Breast epithelium (tissue), 4 donors: Measurements from ENCODE around the gene NCKAP5L. TPM values are rescaled to one million over a fixed set of nuclear protein-coding genes. Genes with fewer than 3 reads are reported as not detected.

ENCODE experiments used
- DNase-seq, 2 donors: peaks; one replicate each; pipeline ENCODE4 v3.0.0-alpha.2; 2019; ENCODE audit warnings: low spot score in 2 of 2
- H3K27ac ChIP-seq, 2 donors: fragments of 200-600 bp; sonication (generic) in 1 of 2; one replicate each; pipeline ENCODE4 v1.5.1; 2016 to 2019; ENCODE audit warnings: mild to moderate bottlenecking in 1 of 2
- H3K27me3 ChIP-seq, 2 donors: fragments of 200-600 bp; sonication (generic) in 1 of 2; one replicate each; pipeline versions ENCODE4 v1.5.1 to v1.6.0; 2017 to 2019; ENCODE audit warnings: control low read depth in 1 of 2, mild to moderate bottlenecking in 1 of 2
- H3K36me3 ChIP-seq: fragments of 200-600 bp; one replicate; pipeline ENCODE4 v1.5.1; 2019
- H3K4me1 ChIP-seq, 2 donors: fragments of 200-600 bp; sonication (generic); one replicate each; pipeline ENCODE4 v1.5.1; 2016 to 2019; ENCODE audit warnings: control low read depth in 1 of 2
- H3K4me3 ChIP-seq, 3 donors: fragments of 200-600 bp; sonication (generic); 1 replicate in 2 of 3; 2 replicates in 1 of 3; pipeline ENCODE4 v1.5.1; 2016 to 2019; ENCODE audit warnings: mild to moderate bottlenecking in 3 of 3, moderate library complexity in 2 of 3
- H3K9me3 ChIP-seq, 2 donors: fragments of 200-600 bp; sonication (generic) in 1 of 2; one replicate each; pipeline ENCODE4 v1.5.1; 2016 to 2019; ENCODE audit warnings: control low read depth in 1 of 2
- CTCF ChIP-seq, 3 donors: fragments of 450-650 bp; IDR thresholded peaks; one replicate each; pipeline ENCODE4 v1.5.1; 2016 to 2017; ENCODE audit warnings: antibody characterized with exemption in 3 of 3, mild to moderate bottlenecking in 3 of 3, moderate library complexity in 3 of 3
- POLR2A ChIP-seq: fragments of 450-650 bp; IDR thresholded peaks from one replicate; pipeline ENCODE4 v1.6.1; 2016; ENCODE audit warnings: antibody characterized with exemption, mild to moderate bottlenecking, moderate library complexity
- POLR2AphosphoS5 ChIP-seq, 3 donors: sonication (generic); formaldehyde crosslinking; IDR thresholded peaks; one replicate each; pipeline ENCODE4 v1.6.1; 2017; ENCODE audit warnings: antibody characterized with exemption in 3 of 3
- intact Hi-C: fragments of 100-400 bp; cut with DNase I; formaldehyde crosslinking; loops from one replicate; pipeline ENCODE4 v1.15.1; 2023; ENCODE audit warnings: low total_unique reads
- total RNA-seq, 3 donors: library from RNA; depleted of rRNA; stranded (reverse); fragments of >200 nt; gene quantifications; one replicate each; pipeline ENCODE4 v1.1.0, GENCODE V29; 2016

The NCKAP5L gene
- total RNA-seq, 3 donors from 2014 or later = 11.4 to 15.8 (median 12.1) TPM

GRCh38 chr12:49803693-49804450, 24.3 kb downstream of the NCKAP5L start:
- TF ChIP-seq POLR2AphosphoS5 (IDR thresholded peaks at IDR 0.05) (no peak), POLR2A (no peak), CTCF (IDR thresholded peaks at IDR 0.05) (no peak)
- H3K9me3 ChIP-seq = no peaks in the 10 kb centered on the region
- no peak for DNase-seq
- no peak overlapping the region for H3K27ac ChIP-seq
- intact Hi-C loops = no loop called here
- H3K36me3 ChIP-seq = no peaks in the 10 kb centered on the region
- no peak overlapping the region for H3K4me3 ChIP-seq
- peaks cover 0 to under 1% of the 10 kb centered on the region in 2 donors for H3K4me1 ChIP-seq
- no peaks in the 10 kb centered on the region for H3K27me3 ChIP-seq

- intact Hi-C loops = no loop called here
- H3K4me3 ChIP-seq = no peak overlapping the region
- H3K4me1 ChIP-seq = no peaks in the 10 kb centered on the region
- no peak overlapping the region for H3K27ac ChIP-seq
- H3K9me3 ChIP-seq = no peaks in the 10 kb centered on the region
- no peaks in the 10 kb centered on the region for H3K27me3 ChIP-seq
- H3K36me3 ChIP-seq = peaks cover 5% of the 10 kb centered on the region
- TF ChIP-seq CTCF (IDR thresholded peaks at IDR 0.05) = no peak
- no peak for TF ChIP-seq POLR2AphosphoS5 (IDR thresholded peaks at IDR 0.05)
- TF ChIP-seq POLR2A = no peak
- DNase-seq = no peak
These were observed 26.8 kb downstream of the NCKAP5L start for GRCh38 chr12:49801141-49802063.

- TF ChIP-seq POLR2A = no peak
- no peak for TF ChIP-seq POLR2AphosphoS5 (IDR thresholded peaks at IDR 0.05)
- TF ChIP-seq CTCF (IDR thresholded peaks at IDR 0.05) = no peak
- intact Hi-C loops = no loop called here
- Histone ChIP-seq H3K4me1 (no peaks in the 10 kb centered on the region), H3K27me3 (no peaks in the 10 kb centered on the region), H3K9me3 (no peaks in the 10 kb centered on the region), H3K27ac (no peak overlapping the region), H3K4me3 (no peak overlapping the region), H3K36me3 (peaks cover 5% of the 10 kb centered on the region)
- DNase-seq = no peak
These were observed 27.6 kb downstream of the NCKAP5L start for GRCh38 chr12:49800421-49801140.

GRCh38 chr12:49798934-49799333, 29.3 kb downstream of the NCKAP5L start:
- no peak for DNase-seq
- Histone ChIP-seq H3K4me3 (no peak overlapping the region), H3K27ac (no peak overlapping the region), H3K4me1 (no peaks in the 10 kb centered on the region), H3K36me3 (peaks cover 5% of the 10 kb centered on the region), H3K27me3 (no peaks in the 10 kb centered on the region), H3K9me3 (no peaks in the 10 kb centered on the region)
- TF ChIP-seq POLR2A = no peak
- TF ChIP-seq POLR2AphosphoS5 (IDR thresholded peaks at IDR 0.05) = no peak
- no peak for TF ChIP-seq CTCF (IDR thresholded peaks at IDR 0.05)
- intact Hi-C loops = no loop called here
